Measurements from ENCODE around the gene SYNDIG1.

SYNDIG1 gene

DNA sequence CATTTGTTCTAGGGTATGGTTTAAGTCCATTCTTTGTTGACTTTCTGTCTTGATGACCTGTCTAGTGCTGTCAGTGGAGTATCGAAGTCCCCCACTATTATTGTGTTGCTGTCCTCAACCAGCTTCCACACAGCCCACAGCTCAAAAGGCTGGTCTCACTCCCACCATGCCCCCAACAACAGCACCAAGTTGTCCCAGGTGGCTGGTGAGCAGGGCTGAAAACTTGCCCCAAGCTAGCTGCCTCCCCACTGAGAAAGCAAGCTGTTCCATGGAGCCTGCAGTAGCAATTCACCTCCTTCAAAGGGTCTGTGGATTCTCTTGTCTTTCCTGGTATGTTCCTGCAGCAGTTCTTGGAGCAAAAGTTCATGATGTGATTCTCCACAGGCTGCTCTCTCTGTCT is 221.0 kb downstream of the SYNDIG1 start:
- ATAC-seq (replicated peaks) (no peak), DNase-seq (no peak)
- Mint-ChIP-seq H3K9me3 (no peaks in the 10 kb centered on the region), H3K4me3 (no peak overlapping the region), H3K36me3 (no peaks in the 10 kb centered on the region), H3K27ac (no peak overlapping the region), H3K27me3 (peaks cover 0 to 12% of the 10 kb centered on the region in 2 donors), H3K4me1 (no peaks in the 10 kb centered on the region)

DNA sequence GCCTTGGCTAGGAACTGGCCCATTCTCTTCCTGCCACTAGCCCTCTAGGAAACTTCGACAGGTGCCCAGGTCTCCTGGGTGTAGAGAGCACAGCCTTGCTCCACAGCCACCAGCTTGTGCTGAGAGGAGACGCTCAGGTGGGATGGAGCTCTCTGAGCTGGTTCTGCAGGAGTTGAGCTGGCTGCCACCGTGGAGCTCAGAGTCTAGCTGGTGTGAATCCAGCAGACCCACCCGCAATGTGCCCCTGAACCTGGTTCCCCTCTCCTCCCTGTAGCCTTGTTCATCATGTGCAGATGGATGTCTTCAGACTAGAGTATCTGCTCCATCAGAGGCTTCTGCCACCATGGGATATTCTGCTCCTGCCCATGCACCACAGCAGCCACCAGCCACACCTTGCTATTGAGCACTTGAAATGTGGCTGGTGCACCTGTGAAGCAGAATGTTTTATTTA is 222.5 kb downstream of the SYNDIG1 start:
- no peaks in the 10 kb centered on the region for H3K9me3 Mint-ChIP-seq
- DNase-seq (no peak), ATAC-seq (replicated peaks) (no peak)
- no peak overlapping the region for H3K4me3 Mint-ChIP-seq
- H3K4me1 Mint-ChIP-seq: no peaks in the 10 kb centered on the region
- H3K36me3 Mint-ChIP-seq: no peaks in the 10 kb centered on the region
- H3K27ac Mint-ChIP-seq: no peak overlapping the region
- peaks cover 0 to 12% of the 10 kb centered on the region in 2 donors for H3K27me3 Mint-ChIP-seq

DNA sequence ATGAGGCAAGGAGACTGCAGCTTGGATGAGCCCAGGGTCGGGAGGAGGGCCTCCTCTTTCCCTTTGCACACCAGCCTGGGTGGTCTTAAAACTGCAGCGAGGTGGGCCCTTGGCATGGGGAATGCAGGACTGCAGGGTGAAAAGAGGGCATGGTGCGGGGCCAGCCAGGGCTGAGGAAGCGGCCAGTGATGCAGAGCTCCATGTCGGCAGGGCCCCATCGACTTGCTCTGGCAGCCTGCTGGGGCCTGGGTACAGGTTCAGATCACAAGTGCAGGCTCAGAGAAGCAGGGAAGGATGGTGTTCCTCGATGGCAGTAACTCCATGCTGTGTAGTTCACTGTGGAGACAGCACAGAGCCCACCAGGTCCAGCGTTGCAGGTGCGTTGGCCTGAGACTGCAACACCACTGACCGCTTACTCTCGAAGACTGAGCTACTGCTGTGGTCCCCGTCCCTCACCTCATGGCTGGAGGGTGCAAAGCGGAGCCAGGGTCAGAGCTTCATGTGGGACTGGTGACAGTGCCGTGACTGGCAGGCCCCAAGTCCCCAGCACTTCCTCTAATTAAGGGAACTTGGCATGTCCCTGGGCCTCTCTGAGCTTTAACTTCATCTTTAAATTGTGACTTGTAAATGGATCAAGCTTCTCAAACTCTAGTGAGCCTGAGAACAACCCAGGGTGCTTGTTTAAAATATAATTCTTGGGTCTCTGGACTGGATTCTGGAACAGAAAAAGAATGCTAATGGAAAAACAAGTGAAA is 223.2 kb downstream of the SYNDIG1 start:
- Mint-ChIP-seq H3K36me3 (no peaks in the 10 kb centered on the region), H3K4me1 (no peaks in the 10 kb centered on the region), H3K27ac (no peak overlapping the region), H3K4me3 (no peak overlapping the region), H3K27me3 (peaks cover 0 to 12% of the 10 kb centered on the region in 2 donors), H3K9me3 (no peaks in the 10 kb centered on the region)
- DNase-seq (no peak), ATAC-seq (replicated peaks) (no peak)

DNA sequence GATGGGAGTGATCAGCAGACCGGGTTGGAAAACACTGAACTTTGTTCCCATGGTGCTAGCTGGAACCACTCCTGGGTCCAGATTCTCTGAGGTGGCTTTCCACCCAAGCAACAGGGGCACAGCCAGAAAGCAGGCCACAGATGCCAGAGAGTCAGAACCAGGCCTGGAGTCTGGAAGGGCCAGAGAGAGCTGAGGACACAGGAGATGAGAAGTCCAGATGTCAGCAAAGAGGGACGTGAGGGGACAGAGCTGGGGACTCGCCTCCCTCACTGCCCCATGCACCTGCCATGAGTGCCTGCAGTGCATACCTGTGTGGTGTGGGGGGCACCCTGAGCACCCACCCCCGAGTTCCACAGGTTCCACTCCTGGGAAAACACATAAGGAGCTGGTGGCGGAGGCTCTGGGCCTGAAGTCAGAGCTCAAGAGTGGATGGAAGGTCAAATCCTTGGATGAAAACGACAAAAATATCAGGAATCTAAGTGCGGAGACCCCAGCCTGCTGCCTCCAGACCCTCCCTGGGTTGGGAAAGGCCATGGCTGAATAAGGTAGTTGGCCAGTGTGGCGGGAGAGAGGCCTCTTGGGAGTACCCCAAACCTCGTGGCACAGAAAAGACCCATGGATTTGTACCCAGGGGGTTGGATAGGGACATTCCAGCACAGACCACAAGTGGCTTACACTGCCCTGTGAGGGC is 224.2 kb downstream of the SYNDIG1 start:
- Mint-ChIP-seq H3K36me3 (no peaks in the 10 kb centered on the region), H3K4me3 (no peak overlapping the region), H3K9me3 (no peaks in the 10 kb centered on the region), H3K27ac (no peak overlapping the region), H3K27me3 (peaks cover 0 to 12% of the 10 kb centered on the region in 2 donors), H3K4me1 (peaks cover 6% of the 10 kb centered on the region in 2 donors)
- ATAC-seq (replicated peaks): no peak
- DNase-seq: no peak

DNA sequence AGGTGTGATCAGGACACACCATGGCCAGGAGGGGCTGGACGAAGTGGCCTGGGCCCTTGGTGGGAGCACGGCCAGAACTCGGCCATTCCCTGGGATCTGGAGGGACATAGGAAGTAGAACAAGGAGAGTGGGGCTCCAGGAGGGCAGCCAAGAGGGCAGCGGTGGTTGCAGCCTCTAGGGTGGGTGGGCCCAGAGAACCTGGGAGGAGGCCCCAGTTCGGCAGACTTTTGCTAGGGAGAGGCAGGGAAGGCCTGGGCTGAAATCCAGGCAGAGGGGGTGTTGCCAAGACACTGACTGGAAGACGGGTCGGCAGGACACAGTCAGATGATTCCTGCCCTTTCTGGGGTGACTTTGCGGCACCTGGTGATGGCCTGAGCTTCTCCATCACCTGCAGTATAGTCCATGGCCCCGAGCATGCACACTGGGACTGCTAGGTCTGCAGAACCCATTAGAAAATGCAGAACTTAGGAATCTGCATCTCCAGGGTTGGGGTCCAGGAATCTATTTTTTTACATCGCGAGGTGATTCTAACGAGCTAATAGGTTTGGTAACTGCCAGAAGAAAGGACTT is 224.8 kb downstream of the SYNDIG1 start:
- H3K4me1 Mint-ChIP-seq: peaks cover 7 to 9% of the 10 kb centered on the region in 2 donors
- H3K27me3 Mint-ChIP-seq: peaks cover 0 to 12% of the 10 kb centered on the region in 2 donors
- ATAC-seq (replicated peaks): no peak
- H3K36me3 Mint-ChIP-seq: no peaks in the 10 kb centered on the region
- H3K4me3 Mint-ChIP-seq: no peak overlapping the region
- H3K27ac Mint-ChIP-seq: no peak overlapping the region
- no peak for DNase-seq
- H3K9me3 Mint-ChIP-seq: no peaks in the 10 kb centered on the region

DNA sequence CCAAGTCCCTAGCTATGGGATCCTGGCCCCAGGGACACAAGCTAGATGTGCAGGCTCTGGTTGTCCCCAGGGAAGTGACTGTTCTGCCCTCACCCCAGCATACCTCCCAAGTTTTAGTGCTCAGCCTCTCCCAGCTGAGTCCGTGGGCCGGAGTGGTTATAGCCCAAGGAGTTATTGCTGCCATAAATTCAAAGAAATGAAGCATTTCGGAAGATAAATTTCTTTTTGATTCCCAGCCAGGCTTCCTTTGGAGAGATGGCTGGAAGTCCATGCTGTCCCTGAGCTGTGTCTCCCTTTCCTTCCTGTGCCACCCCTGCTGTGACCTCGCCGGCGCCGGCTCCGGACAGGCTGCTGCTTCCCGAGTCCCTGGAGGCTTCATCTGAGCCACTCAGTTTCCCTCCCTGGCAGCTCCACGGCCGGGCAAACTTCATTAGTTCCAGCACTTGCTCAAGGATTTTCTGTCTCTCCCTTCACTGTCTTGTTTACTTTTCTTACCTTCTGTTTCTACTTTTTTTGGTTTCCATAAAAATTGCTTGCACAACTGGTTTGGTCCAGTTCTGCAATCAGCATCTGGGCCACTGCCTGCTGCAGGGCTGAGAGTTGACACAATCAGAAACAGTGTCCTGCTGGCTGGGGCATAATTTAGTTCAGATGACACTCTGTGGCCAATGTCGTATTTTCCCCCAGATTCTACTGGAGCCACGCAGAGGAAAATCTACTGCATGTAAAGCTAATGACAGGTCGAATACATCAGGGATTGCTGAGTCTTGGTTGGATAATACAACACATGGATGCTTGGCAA is 225.5 kb downstream of the SYNDIG1 start:
- no peaks in the 10 kb centered on the region for H3K9me3 Mint-ChIP-seq
- no peaks in the 10 kb centered on the region for H3K36me3 Mint-ChIP-seq
- DNase-seq (no peak), ATAC-seq (replicated peaks) (no peak)
- H3K4me1 Mint-ChIP-seq: peaks cover 7 to 9% of the 10 kb centered on the region in 2 donors
- peaks cover 0 to 12% of the 10 kb centered on the region in 2 donors for H3K27me3 Mint-ChIP-seq
- H3K27ac Mint-ChIP-seq: no peak overlapping the region
- no peak overlapping the region for H3K4me3 Mint-ChIP-seq

DNA sequence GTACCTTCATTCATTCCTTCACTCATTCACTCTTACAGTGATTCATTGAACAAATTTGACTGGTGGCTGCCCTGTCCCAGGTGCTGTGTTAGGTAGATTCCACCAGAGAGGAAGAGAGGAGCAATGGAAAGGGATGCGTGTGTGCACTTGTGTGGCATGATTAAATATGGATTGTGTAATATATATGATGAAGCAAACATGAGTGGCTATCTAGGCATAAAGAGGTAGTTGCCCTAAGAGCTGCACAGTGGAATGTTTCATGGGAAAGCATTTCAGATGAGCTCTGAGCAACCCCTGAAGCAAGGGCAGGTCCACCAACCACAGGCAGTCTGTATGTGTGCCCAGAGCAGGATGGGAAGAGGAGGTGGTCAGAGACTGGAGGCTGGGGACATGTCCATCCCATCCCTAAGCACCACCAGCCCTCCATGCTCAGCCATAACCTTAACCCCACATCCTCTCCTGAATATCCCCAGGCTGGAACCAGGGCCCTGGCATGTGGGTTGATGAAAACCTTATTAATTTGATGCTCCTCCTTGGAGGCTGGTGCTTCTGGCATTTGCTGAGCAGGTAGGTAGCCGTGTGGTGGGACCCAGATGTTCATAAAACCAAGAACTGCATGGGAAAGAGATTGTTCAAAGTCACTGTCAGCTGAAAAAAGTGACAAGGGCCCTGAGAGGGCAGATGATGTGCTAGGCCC is 226.2 kb downstream of the SYNDIG1 start:
- peaks cover 0 to 14% of the 10 kb centered on the region in 2 donors for H3K27me3 Mint-ChIP-seq
- no peak for ATAC-seq (replicated peaks)
- peaks cover 7 to 9% of the 10 kb centered on the region in 2 donors for H3K4me1 Mint-ChIP-seq
- no peaks in the 10 kb centered on the region for H3K9me3 Mint-ChIP-seq
- H3K36me3 Mint-ChIP-seq: no peaks in the 10 kb centered on the region
- no peak overlapping the region for H3K4me3 Mint-ChIP-seq
- no peak overlapping the region for H3K27ac Mint-ChIP-seq
- no peak for DNase-seq

DNA sequence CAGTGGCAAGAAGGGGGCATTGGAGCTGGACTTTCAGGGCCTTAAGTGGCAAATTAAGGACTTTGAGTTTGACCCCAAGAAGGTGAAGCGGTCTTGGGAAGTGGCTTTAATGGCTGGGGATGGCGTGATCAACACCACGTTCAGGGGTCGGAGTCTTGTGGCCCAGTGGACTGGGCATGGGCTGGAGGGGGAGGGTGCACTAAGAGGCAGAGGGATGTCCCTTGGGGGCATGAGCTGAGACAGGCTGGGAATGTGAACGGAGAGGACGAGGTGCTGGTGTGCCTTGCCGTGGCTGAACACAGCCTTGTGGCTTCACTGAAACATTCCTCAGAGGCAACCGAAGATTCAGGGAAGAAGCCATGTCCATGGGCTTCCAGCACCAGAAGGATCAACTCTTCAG is 227.0 kb downstream of the SYNDIG1 start:
- Mint-ChIP-seq H3K4me3 (no peak overlapping the region), H3K36me3 (no peaks in the 10 kb centered on the region), H3K27ac (no peak overlapping the region), H3K27me3 (peaks cover 0 to 17% of the 10 kb centered on the region in 2 donors), H3K4me1 (peaks cover 7 to 9% of the 10 kb centered on the region in 2 donors), H3K9me3 (no peaks in the 10 kb centered on the region)
- ATAC-seq (replicated peaks): no peak
- no peak for DNase-seq

DNA sequence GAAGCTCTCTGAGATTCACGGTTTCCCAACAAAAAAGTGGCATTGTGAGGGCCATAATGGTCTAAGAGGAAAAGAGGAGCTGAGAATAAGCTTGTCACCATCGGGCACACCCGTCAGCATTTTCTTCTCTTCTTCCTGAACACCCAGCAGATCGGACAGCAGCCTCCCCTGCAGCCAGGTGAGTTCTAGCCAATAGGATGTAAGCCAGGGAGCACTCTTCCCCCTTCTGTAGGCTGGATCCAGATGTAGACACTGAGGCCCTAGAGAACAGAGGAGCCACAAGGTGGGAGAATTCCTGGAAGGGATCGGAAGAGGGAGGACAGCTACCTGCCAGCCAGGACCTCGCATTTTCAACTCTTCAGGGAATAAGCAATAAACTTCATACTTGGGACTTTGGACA is 228.0 kb downstream of the SYNDIG1 start:
- no peak overlapping the region for H3K4me3 Mint-ChIP-seq
- H3K27ac Mint-ChIP-seq: peak overlapping the region; percentile 69
- DNase-seq: no peak
- peaks cover 0 to 11% of the 10 kb centered on the region in 2 donors for H3K27me3 Mint-ChIP-seq
- H3K4me1 Mint-ChIP-seq: peaks cover 7 to 9% of the 10 kb centered on the region in 2 donors
- no peaks in the 10 kb centered on the region for H3K9me3 Mint-ChIP-seq
- no peaks in the 10 kb centered on the region for H3K36me3 Mint-ChIP-seq
- no peak for ATAC-seq (replicated peaks)

DNA sequence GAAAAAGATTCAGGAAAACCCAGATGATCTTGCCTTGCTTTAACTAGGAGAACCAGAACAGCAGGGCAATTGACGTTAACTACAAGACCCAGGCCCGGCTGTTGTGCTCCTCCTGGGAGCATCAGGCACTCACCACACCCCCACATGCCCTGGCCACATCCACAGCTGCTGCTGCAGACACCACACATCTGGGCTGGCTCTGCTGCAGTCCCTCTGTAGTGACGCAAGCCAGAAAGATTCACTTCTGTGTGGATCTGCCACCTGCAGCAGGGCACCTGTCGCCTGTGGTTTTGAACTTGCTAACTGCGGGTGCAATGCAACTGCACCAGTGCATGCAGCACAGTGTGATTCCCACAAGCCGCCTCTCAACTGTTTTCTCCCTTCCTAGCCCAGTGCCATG is 228.8 kb downstream of the SYNDIG1 start:
- DNase-seq (peak; percentile 9), ATAC-seq (replicated peaks) (peak; percentile 78 to 82)
- Mint-ChIP-seq H3K4me1 (peaks cover 7 to 9% of the 10 kb centered on the region in 2 donors), H3K27ac (no peak overlapping the region), H3K36me3 (no peaks in the 10 kb centered on the region), H3K27me3 (peaks cover 0 to 11% of the 10 kb centered on the region in 2 donors), H3K4me3 (no peak overlapping the region), H3K9me3 (no peaks in the 10 kb centered on the region)

DNA sequence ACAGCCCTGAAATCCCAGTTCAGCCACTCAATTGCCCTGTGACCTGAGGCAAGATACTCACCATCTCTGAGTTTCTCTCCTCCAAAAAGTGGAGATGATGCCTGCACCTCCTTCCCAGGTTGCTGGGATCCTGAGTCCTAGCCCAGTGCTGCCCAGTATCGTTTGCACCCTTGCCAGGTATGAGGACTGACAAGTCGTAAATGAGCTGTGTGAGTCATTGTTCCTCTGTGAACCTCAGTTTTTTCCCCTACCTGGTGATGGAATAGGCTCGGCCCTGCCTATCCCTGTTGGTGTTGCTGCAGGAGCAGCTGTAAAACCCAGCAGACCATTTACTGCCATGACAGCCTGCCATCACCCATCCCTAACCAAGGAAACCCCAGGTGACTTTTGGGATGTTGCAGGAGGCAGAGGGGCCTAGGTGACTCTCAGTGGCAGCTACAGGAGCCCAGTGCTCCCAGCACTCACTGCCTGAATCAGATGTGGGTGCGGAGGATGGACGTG is 229.3 kb downstream of the SYNDIG1 start:
- DNase-seq (no peak), ATAC-seq (replicated peaks) (no peak)
- Mint-ChIP-seq H3K4me3 (no peak overlapping the region), H3K4me1 (peaks cover 7 to 9% of the 10 kb centered on the region in 2 donors), H3K9me3 (no peaks in the 10 kb centered on the region), H3K27ac (peak overlapping the region; percentile 17), H3K36me3 (no peaks in the 10 kb centered on the region), H3K27me3 (peaks cover 0 to 11% of the 10 kb centered on the region in 2 donors)

DNA sequence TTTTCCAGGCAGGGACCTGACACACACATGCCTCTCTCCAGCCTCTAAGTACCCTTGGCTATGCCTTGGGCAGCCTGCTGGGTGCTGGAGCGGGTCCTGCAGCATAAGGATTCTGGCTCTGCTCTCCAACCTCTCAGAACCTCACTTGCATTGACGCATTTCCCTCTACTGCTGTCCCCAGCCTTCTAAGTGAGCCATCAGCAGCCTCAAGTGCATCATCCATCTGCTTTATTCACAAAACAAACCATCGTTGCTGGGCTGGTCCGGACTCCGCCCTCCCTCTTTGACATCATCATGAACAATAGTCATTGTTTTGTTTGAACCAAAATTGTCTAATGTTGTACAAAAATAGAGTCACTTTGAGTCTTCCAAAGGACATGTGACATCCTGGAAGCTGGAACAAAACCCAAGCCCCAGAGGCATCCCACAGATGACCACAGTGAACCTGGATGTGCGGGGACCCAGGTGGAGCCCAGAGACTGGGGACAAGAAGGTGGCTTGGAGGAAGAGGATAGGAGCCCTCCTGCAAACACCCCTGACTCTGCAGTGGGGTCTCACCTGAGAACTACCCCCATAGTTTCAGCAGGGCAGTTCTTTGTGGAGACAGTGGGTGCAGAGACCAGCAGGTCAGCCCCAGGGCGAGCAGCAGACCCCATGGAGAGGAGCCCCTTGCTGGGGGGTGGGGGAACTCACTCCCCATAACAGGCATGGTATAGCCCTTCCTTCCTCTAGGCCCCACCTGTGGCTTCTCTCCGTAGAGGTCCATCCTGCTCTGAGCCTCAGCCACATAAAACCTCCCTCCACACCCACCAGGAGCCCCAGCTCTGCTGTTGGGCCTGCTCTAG is 230.1 kb downstream of the SYNDIG1 start:
- no peak overlapping the region for H3K27ac Mint-ChIP-seq
- peaks cover 7 to 9% of the 10 kb centered on the region in 2 donors for H3K4me1 Mint-ChIP-seq
- DNase-seq (no peak), ATAC-seq (replicated peaks) (no peak)
- H3K4me3 Mint-ChIP-seq: no peak overlapping the region
- H3K27me3 Mint-ChIP-seq: peaks cover 0 to 11% of the 10 kb centered on the region in 2 donors
- H3K36me3 Mint-ChIP-seq: no peaks in the 10 kb centered on the region
- no peaks in the 10 kb centered on the region for H3K9me3 Mint-ChIP-seq
